Calu3 (cell line): ENCODE results near the gene KIAA0825. TPM values are rescaled to one million over a fixed set of nuclear protein-coding genes. Genes with fewer than 3 reads are reported as not detected.

ENCODE experiments used
- BruUV-seq: library from RNA; stranded (reverse); fragments of 400-500 nt; replicated peaks from 2 replicates; lab custom pipeline; 2021; lab: Mats Ljungman, UMichigan
- CTCF ChIA-PET: fragments of 300-600 bp; sonication (Branson Sonifier 250); formaldehyde crosslinking; loops from one replicate; lab custom pipeline; 2022; ENCODE audit warnings: antibody characterized with exemption; lab: Charles Lee
- DNase-seq: peaks from one replicate; pipeline ENCODE4 v3.0.0; 2022
- H3K27ac Mint-ChIP-seq: one replicate; pipeline ENCODE4 v1.8.0; 2022; ENCODE audit warnings: mixed read lengths; ENCODE audit not compliant: unreplicated experiment
- H3K27me3 Mint-ChIP-seq: one replicate; pipeline ENCODE4 v1.8.0; 2022; ENCODE audit warnings: mixed read lengths; ENCODE audit not compliant: unreplicated experiment
- H3K36me3 Mint-ChIP-seq: one replicate; pipeline ENCODE4 v1.8.0; 2022; ENCODE audit warnings: mild to moderate bottlenecking, moderate library complexity, mixed read lengths; ENCODE audit not compliant: insufficient read depth, unreplicated experiment
- H3K4me1 Mint-ChIP-seq: one replicate; pipeline ENCODE4 v1.8.0; 2022; ENCODE audit warnings: mild to moderate bottlenecking, low read depth, mixed read lengths; ENCODE audit not compliant: unreplicated experiment
- H3K4me3 Mint-ChIP-seq: one replicate; pipeline ENCODE4 v1.8.0; 2022; ENCODE audit warnings: mild to moderate bottlenecking, low read depth, moderate library complexity, mixed read lengths; ENCODE audit not compliant: unreplicated experiment
- H3K9me3 Mint-ChIP-seq: one replicate; pipeline ENCODE4 v1.8.0; 2022; ENCODE audit warnings: low read depth, mixed read lengths; ENCODE audit not compliant: unreplicated experiment
- intact Hi-C: fragments of 100-400 bp; cut with micrococcal nuclease; formaldehyde crosslinking; loops from one replicate; pipeline ENCODE4 v1.10.0; 2022; ENCODE audit not compliant: unreplicated experiment
- total RNA-seq: library from RNA; stranded (reverse); gene quantifications from 2 replicates; pipeline ENCODE4 v1.2.3, GENCODE V29; 2022
- TF ChIP-seq, protein P1 (sequence below): fragments of 200-600 bp; IDR thresholded peaks from one replicate; pipeline ENCODE4 v1.8.0; 2022; ENCODE audit warnings: antibody characterized with exemption; ENCODE audit not compliant: unreplicated experiment

KIAA0825 gene
- total RNA-seq, 1 experiment from 2014 or later: 1.9 TPM

DNA sequence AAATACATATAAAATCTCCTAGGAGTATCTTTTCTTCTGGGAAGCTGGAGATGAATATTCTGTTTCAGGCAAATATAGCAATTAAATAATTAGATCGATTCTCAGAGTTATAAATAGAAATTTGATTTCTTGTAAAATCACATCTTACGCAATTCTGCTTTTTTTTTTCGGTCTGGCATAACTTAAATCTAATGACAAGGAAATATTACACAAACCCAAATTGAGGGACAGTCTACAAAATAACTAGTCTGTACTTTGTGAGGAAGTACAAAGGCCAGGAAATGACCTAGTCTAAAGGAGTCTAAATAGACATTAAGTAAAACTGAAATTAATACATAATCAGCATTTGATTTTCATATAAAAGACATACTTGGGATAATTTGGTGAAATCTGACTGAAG, 133.3 kb downstream of the KIAA0825 start:
- intact Hi-C loops: no loop called here
- Mint-ChIP-seq H3K4me1 (no peaks in the 10 kb centered on the region), H3K4me3 (no peak overlapping the region), H3K9me3 (no peaks in the 10 kb centered on the region), H3K27ac (no peak overlapping the region), H3K27me3 (no peaks in the 10 kb centered on the region), H3K36me3 (no peaks in the 10 kb centered on the region)
- CTCF ChIA-PET: interaction anchor here (0.6 kb wide), 1 partner anchor 53 kb away, joined by 3 read pairs; no protein-coding TSS in a partner anchor
- BruUV-seq: no TSS peak
- DNase-seq: no peak
- TF ChIP-seq, protein P1, sequence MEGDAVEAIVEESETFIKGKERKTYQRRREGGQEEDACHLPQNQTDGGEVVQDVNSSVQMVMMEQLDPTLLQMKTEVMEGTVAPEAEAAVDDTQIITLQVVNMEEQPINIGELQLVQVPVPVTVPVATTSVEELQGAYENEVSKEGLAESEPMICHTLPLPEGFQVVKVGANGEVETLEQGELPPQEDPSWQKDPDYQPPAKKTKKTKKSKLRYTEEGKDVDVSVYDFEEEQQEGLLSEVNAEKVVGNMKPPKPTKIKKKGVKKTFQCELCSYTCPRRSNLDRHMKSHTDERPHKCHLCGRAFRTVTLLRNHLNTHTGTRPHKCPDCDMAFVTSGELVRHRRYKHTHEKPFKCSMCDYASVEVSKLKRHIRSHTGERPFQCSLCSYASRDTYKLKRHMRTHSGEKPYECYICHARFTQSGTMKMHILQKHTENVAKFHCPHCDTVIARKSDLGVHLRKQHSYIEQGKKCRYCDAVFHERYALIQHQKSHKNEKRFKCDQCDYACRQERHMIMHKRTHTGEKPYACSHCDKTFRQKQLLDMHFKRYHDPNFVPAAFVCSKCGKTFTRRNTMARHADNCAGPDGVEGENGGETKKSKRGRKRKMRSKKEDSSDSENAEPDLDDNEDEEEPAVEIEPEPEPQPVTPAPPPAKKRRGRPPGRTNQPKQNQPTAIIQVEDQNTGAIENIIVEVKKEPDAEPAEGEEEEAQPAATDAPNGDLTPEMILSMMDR: no peak

DNA sequence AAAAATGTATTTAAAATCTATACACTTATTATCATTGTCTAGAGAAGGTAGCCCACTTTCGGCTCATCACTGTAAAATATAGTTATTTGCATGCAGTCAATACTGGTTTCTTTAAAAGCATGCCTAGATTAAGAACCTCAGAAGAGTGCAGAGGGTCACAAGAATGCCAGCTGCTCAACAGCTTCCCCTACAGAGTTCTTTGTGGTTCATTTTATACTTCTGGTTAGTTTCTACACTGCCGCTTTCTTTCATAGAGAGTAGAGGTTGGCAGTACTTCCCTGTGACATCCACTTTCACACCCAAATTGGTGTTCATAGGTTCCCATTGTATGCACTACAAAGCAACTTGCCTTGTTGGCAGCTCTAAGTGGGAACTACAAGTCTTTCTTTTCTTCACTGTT, 137.3 kb downstream of the KIAA0825 start:
- no peak overlapping the region for H3K4me3 Mint-ChIP-seq
- H3K9me3 Mint-ChIP-seq: no peaks in the 10 kb centered on the region
- H3K4me1 Mint-ChIP-seq: no peaks in the 10 kb centered on the region
- no TSS peak for BruUV-seq
- H3K27ac Mint-ChIP-seq: no peak overlapping the region
- H3K36me3 Mint-ChIP-seq: no peaks in the 10 kb centered on the region
- no peak for DNase-seq
- H3K27me3 Mint-ChIP-seq: no peaks in the 10 kb centered on the region
- TF ChIP-seq, protein P1: no peak
- CTCF ChIA-PET: no interaction called here
- intact Hi-C loops: no loop called here

DNA sequence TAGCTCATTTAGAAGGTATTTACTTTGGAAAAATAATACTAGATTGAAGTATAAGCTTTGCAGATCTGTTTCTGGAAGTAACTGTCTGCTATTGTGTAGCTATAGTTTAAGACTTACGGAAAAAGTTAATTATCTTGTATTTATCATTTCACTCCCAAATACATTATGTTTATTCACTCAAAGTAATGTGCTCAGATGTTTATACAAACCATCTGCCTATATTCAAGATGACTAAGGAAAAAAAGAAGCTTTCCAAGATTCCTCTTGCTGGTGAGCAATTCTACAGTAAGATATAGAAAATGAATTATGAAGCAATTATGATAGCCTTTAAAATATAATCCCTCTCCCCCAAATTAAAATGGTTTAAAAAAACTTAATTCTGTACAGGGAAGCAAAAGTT, 137.9 kb downstream of the KIAA0825 start:
- H3K4me1 Mint-ChIP-seq: no peaks in the 10 kb centered on the region
- no peaks in the 10 kb centered on the region for H3K9me3 Mint-ChIP-seq
- BruUV-seq: no TSS peak
- CTCF ChIA-PET: interaction anchor here (0.6 kb wide), 1 partner anchor 505 kb away, joined by 5 read pairs; no protein-coding TSS in a partner anchor
- no peak overlapping the region for H3K4me3 Mint-ChIP-seq
- TF ChIP-seq, protein P1: no peak
- no peaks in the 10 kb centered on the region for H3K36me3 Mint-ChIP-seq
- intact Hi-C loops: no loop called here
- no peak overlapping the region for H3K27ac Mint-ChIP-seq
- DNase-seq: no peak
- no peaks in the 10 kb centered on the region for H3K27me3 Mint-ChIP-seq

DNA sequence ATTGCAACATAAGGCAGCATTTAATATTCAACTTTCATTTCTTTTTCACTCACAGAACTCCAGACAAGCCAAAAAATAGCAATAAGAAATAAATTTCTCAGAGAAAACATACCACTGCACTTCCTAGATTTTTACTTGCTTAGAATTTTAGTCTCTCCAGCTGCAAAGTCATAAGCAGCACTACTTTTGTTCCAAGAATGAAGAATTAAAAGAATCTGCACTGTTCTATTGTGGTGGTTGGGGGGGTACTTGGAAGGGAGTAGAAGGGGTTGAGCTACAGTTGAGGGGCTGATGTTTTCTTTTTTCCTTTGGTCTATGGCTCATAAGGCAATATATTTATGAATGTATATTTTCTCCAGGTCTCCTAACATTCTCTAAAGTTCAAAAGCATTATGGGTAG, 144.5 kb downstream of the KIAA0825 start:
- Mint-ChIP-seq H3K27ac (no peak overlapping the region), H3K9me3 (no peaks in the 10 kb centered on the region), H3K4me1 (no peaks in the 10 kb centered on the region), H3K36me3 (no peaks in the 10 kb centered on the region), H3K27me3 (no peaks in the 10 kb centered on the region), H3K4me3 (no peak overlapping the region)
- TF ChIP-seq, protein P1: no peak
- BruUV-seq: no TSS peak
- CTCF ChIA-PET: no interaction called here
- intact Hi-C loops: no loop called here
- DNase-seq: no peak
